ENCODE measurements around the gene GIMAP8. TPM values are rescaled to one million over a fixed set of nuclear protein-coding genes. Genes with fewer than 3 reads are reported as not detected.

Gene GIMAP8
- total RNA-seq: 10 to 100 TPM; 11.8 TPM

DNA sequence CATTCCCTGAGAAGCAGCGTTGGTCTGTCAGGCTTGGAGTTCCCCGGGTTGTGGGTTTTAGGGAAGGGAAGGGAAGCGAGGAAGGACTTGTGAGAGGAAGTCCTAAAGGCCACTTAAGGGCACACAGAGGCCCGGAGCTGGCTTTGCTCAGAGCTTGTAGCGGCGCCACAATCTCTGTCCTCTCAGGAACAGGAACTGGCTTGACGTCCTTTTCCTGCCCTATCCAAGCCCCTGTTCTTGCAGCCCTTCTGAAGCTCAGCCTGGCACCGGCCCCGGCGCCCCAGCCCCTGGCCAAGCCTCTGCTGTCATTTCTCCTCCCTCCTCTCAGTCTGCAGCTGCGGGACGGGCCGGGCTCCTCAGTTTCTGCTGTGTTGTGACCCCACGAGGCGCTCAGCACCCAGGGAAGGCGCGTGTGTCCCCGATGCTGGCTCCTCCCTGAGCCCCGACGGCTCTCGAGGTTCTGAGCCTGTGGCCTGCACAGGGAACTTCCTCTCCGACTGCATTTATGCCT, at the start of gene GIMAP8:
Gene GIMAP8 (plus strand): TSS at position 140 of the 511 bp plus-strand sequence. CDS start 16,069 bp downstream, outside the sequence.
- peaks cover 7% of the 10 kb centered on the region for H3K9me3 Mint-ChIP-seq
- H3K27ac Mint-ChIP-seq: peak within 1 kb of the TSS; percentile 98
- no peaks in the 10 kb centered on the region for H3K27me3 Mint-ChIP-seq
- peaks cover 31% of the 10 kb centered on the region for H3K36me3 Mint-ChIP-seq
- ChIA-PET POLR2A (interaction anchor here (0.6 to 5.1 kb wide), 18 partner anchors 10 to 305 kb away, joined by 3 to 78 read pairs (median 4); partner anchors contain the start of genes GIMAP1, GIMAP4, GIMAP6 and GIMAP7), CTCF (interaction anchor here (0.9 to 5.1 kb wide), 12 partner anchors 29 to 305 kb away, joined by 3 to 71 read pairs (median 6); partner anchors contain the start of genes GIMAP4 and GIMAP7)
- peaks cover 61% of the 10 kb centered on the region for H3K4me1 Mint-ChIP-seq (ENCODE audit: low read depth)
- DNase-seq: peak; percentile 68
- H3K4me3 Mint-ChIP-seq: peak within 1 kb of the TSS; percentile 97
- intact Hi-C loops (cut with micrococcal nuclease): loop anchor here (1.0 to 2.0 kb wide), 4 partner anchors 31 to 117 kb away; partner anchors contain the start of genes GIMAP4 and GIMAP7

GRCh38 chr7:150400788-150401423, 49.5 kb upstream of the GIMAP8 start:
- ChIA-PET CTCF (no interaction called here), POLR2A (no interaction called here)
- Mint-ChIP-seq H3K4me1 (ENCODE audit: low read depth) (peaks cover 20% of the 10 kb centered on the region), H3K4me3 (no peak overlapping the region), H3K27ac (no peak overlapping the region), H3K27me3 (no peaks in the 10 kb centered on the region), H3K9me3 (no peaks in the 10 kb centered on the region), H3K36me3 (peaks cover 2% of the 10 kb centered on the region)
- no peak for DNase-seq
- intact Hi-C loops (cut with micrococcal nuclease): no loop called here

DNA sequence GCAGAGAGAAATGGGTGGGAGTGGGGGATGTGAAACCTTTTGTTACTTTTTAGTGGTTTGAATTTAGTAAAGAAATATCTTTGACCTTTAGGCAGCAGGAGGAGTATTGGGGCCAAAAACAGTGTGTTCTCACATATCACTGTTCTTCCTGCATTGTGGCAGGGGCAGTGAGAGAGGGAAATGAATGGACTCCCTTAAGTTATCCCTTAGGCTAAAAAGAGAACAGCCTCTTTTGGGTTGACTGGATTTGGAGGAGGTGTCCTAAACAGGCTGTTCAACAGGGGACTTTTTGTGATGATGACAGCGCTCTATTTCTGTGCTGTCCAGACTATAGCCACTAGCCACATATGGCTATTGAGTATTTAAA, 49.0 kb upstream of the GIMAP8 start:
- intact Hi-C loops (cut with micrococcal nuclease): no loop called here
- no peak for DNase-seq
- no peaks in the 10 kb centered on the region for H3K27me3 Mint-ChIP-seq
- H3K9me3 Mint-ChIP-seq: no peaks in the 10 kb centered on the region
- peaks cover 22% of the 10 kb centered on the region for H3K4me1 Mint-ChIP-seq (ENCODE audit: low read depth)
- no peak overlapping the region for H3K4me3 Mint-ChIP-seq
- H3K36me3 Mint-ChIP-seq: peaks cover 2% of the 10 kb centered on the region
- ChIA-PET CTCF (interaction anchor here (1.2 kb wide), 1 partner anchor 23 kb away, joined by 4 read pairs; no protein-coding TSS in a partner anchor), POLR2A (no interaction called here)
- no peak overlapping the region for H3K27ac Mint-ChIP-seq

DNA sequence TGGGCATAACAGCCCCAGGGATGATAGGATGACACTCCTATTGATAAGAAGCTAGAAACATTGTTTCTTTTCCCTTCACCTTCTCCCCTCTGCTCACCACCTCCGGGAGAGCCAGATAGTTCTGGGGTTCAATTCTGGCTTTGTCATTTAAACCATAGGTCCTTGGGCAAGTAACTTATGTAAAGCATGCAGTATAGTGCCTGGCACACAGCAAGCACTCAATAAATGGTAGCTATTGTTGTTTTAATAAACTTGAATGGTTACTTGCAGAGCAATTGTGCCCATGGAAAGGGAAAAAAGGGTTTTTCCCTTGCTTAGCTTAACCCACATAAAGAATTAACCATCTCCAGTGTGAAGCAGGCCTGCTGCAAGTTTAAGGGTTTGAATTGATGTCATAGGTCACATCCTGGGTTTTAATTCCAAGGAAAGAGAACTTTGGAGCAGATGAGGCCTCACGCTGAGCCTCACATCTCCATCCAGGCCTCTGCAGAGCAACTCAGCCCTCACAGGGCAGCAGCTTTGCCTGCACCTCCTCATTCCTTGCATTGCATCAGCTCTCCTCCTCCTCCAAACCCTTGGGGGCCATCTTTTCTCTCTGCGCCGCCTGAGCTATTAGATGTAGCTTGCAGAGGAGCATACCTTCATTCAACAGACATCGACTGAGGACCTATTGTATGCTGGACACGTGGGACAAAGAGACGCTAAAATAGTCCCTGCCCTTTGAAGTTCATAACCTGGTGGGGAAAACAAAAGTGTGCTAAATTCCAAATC, 48.4 kb upstream of the GIMAP8 start:
- Mint-ChIP-seq H3K36me3 (peaks cover 3% of the 10 kb centered on the region), H3K27ac (no peak overlapping the region), H3K4me1 (ENCODE audit: low read depth) (peaks cover 28% of the 10 kb centered on the region), H3K27me3 (no peaks in the 10 kb centered on the region), H3K4me3 (no peak overlapping the region), H3K9me3 (no peaks in the 10 kb centered on the region)
- ChIA-PET CTCF (interaction anchor here (1.2 kb wide), 1 partner anchor 24 kb away, joined by 4 read pairs; no protein-coding TSS in a partner anchor), POLR2A (interaction anchor here (1.2 kb wide), 1 partner anchor 33 kb away, joined by 5 read pairs; the partner anchor contains the start of gene REPIN1)
- no peak for DNase-seq
- intact Hi-C loops (cut with micrococcal nuclease): no loop called here

GRCh38 chr7:150402671-150403321, 47.6 kb upstream of the GIMAP8 start:
- H3K36me3 Mint-ChIP-seq: peaks cover 5% of the 10 kb centered on the region
- H3K27ac Mint-ChIP-seq: no peak overlapping the region
- peaks cover 30% of the 10 kb centered on the region for H3K4me1 Mint-ChIP-seq (ENCODE audit: low read depth)
- H3K27me3 Mint-ChIP-seq: no peaks in the 10 kb centered on the region
- no peak overlapping the region for H3K4me3 Mint-ChIP-seq
- CTCF ChIA-PET: interaction anchor here (1.2 kb wide), 1 partner anchor 25 kb away, joined by 4 read pairs; no protein-coding TSS in a partner anchor
- intact Hi-C loops (cut with micrococcal nuclease): no loop called here
- DNase-seq: no peak
- POLR2A ChIA-PET: interaction anchor here (1.2 kb wide), 1 partner anchor 34 kb away, joined by 5 read pairs; the partner anchor contains the start of gene REPIN1
- no peaks in the 10 kb centered on the region for H3K9me3 Mint-ChIP-seq

- H3K4me3 Mint-ChIP-seq: no peak overlapping the region
- no peak overlapping the region for H3K27ac Mint-ChIP-seq
- H3K4me1 Mint-ChIP-seq (ENCODE audit: low read depth): peaks cover 32% of the 10 kb centered on the region
- H3K27me3 Mint-ChIP-seq: no peaks in the 10 kb centered on the region
- CTCF ChIA-PET: interaction anchor here (0.8 to 1.5 kb wide), 4 partner anchors 14 to 46 kb away, joined by 3 to 7 read pairs (median 4); no protein-coding TSS in a partner anchor
- POLR2A ChIA-PET: interaction anchor here (0.7 to 1.1 kb wide), 3 partner anchors 27 to 45 kb away, joined by 4 to 6 read pairs (median 5); no protein-coding TSS in a partner anchor
- peaks cover 7% of the 10 kb centered on the region for H3K36me3 Mint-ChIP-seq
- intact Hi-C loops (cut with micrococcal nuclease): loop anchor here (1.0 to 2.0 kb wide), 2 partner anchors 13 to 35 kb away; partner anchors contain the start of gene REPIN1
- no peaks in the 10 kb centered on the region for H3K9me3 Mint-ChIP-seq
- no peak for DNase-seq
Measured at GRCh38 chr7:150403376-150404171, 46.9 kb upstream of the GIMAP8 start.

DNA sequence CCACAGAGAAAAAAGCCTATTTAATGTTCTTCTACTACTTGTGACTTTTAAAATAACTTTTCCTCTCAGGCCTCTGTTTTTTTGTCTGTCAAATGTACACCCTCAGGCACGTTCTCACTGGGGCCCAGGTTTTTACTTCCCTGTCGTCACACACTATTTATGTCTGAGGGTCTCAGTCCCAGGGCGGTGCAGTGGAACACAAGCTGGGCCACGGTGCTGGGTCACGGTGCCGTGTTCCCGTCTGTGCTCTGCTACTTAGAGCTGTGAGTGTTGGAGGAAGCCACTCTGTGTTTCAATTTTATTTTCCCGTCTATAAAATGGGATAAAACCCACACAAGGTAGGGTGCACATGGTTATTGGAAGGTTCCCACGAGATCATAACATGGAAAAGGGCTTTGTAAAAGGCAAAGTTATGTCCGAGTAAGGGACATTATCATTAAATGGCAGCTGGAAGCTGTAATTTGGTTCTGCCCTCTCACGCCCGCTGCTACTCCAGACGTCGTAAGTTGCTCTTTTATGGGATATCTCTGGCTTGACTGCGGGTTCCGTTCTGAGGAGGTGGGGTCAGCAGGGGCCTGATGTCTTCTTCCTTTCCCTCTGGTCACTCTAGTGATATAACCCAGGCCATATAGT, 46.1 kb upstream of the GIMAP8 start:
- POLR2A ChIA-PET: interaction anchor here (0.7 to 1.1 kb wide), 3 partner anchors 28 to 46 kb away, joined by 4 to 6 read pairs (median 5); no protein-coding TSS in a partner anchor
- CTCF ChIA-PET: interaction anchor here (0.8 to 2.0 kb wide), 7 partner anchors 15 to 351 kb away, joined by 3 to 7 read pairs (median 6); no protein-coding TSS in a partner anchor
- intact Hi-C loops (cut with micrococcal nuclease): loop anchor here (1.0 to 2.0 kb wide), 2 partner anchors 14 to 35 kb away; partner anchors contain the start of gene REPIN1
- Mint-ChIP-seq H3K27ac (peak overlapping the region; percentile 86), H3K27me3 (no peaks in the 10 kb centered on the region), H3K9me3 (no peaks in the 10 kb centered on the region), H3K4me1 (ENCODE audit: low read depth) (peaks cover 35% of the 10 kb centered on the region), H3K36me3 (peaks cover 10% of the 10 kb centered on the region), H3K4me3 (peak overlapping the region; percentile 86)
- DNase-seq: no peak

GRCh38 chr7:150404805-150405583, 45.4 kb upstream of the GIMAP8 start:
- DNase-seq: peak; percentile 85
- Mint-ChIP-seq H3K27ac (peak overlapping the region; percentile 86), H3K36me3 (peaks cover 10% of the 10 kb centered on the region), H3K4me1 (ENCODE audit: low read depth) (peaks cover 35% of the 10 kb centered on the region), H3K9me3 (no peaks in the 10 kb centered on the region), H3K4me3 (peak overlapping the region; percentile 86), H3K27me3 (no peaks in the 10 kb centered on the region)
- CTCF ChIA-PET: interaction anchor here (0.8 to 2.6 kb wide), 14 partner anchors 15 to 350 kb away, joined by 3 to 11 read pairs (median 6); partner anchors contain the start of gene REPIN1
- intact Hi-C loops (cut with micrococcal nuclease): loop anchor here (1.0 to 2.0 kb wide), 4 partner anchors 15 to 352 kb away; partner anchors contain the start of gene REPIN1
- POLR2A ChIA-PET: interaction anchor here (0.7 to 1.2 kb wide), 6 partner anchors 20 to 47 kb away, joined by 3 to 6 read pairs (median 4); partner anchors contain the start of gene REPIN1

DNA sequence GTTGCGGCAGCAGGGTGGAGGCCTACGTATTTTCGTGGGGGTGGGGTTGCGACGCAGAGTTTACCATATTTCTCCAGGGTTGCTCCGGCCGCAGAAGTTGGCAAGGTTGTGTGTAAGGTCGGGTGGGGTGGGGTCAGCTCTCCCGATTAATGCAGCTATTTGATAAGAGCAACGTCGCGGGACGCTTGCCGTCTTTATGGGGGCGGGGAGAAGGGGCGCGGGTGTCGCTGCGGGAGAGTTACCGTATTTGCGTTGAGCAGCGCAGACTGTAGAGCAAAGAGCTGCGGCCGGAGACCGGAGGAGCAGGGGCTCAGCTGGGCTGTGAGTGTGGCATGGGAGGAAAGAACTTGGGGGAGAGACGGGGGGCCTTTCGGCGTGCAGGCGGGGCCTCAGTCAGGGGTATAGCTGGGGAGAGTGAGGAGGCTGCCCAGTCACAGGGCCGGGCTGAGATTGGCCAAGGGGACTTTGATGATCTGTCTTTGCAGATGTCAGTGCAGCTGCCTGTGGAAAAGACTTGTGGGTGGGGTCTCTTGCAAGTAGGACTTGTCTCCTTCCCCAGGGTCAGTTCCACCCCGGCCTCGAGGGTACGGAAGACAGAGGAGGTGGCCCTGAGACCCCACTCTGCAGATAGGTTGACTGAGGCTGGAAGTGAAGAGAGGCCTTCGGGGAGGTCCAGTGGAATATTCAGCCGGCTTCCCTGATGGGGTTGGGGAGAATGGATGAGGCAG, 44.7 kb upstream of the GIMAP8 start:
- H3K4me1 Mint-ChIP-seq (ENCODE audit: low read depth): peaks cover 35% of the 10 kb centered on the region
- ChIA-PET CTCF (interaction anchor here (0.9 to 2.6 kb wide), 15 partner anchors 14 to 350 kb away, joined by 3 to 11 read pairs (median 5); partner anchors contain the start of genes GIMAP1 and REPIN1), POLR2A (interaction anchor here (0.5 to 1.2 kb wide), 7 partner anchors 21 to 1112 kb away, joined by 3 to 6 read pairs (median 3); partner anchors contain the start of gene REPIN1)
- H3K9me3 Mint-ChIP-seq: no peaks in the 10 kb centered on the region
- peak overlapping the region; percentile 86 for H3K4me3 Mint-ChIP-seq
- peak overlapping the region; percentile 70 for H3K27ac Mint-ChIP-seq
- peak; percentile 60 for DNase-seq
- H3K36me3 Mint-ChIP-seq: peaks cover 10% of the 10 kb centered on the region
- intact Hi-C loops (cut with micrococcal nuclease): loop anchor here (1.0 to 2.0 kb wide), 6 partner anchors 16 to 352 kb away; partner anchors contain the start of genes REPIN1 and ZNF775
- H3K27me3 Mint-ChIP-seq: no peaks in the 10 kb centered on the region
